ENCODE data around the gene MLPH. TPM values are rescaled to one million over a fixed set of nuclear protein-coding genes. Genes with fewer than 3 reads are reported as not detected.
A peak's percentile ranks its signal among the peaks of the same experiment; 100 is the strongest.

The MLPH gene
- total and polyA plus RNA-seq, 2 of the 13 experiments (the other 11 are each of a cell fraction or from before 2014, with no cell fraction given), result 0.12 TPM; not detected in 1

- TF ChIP-seq, protein P1, sequence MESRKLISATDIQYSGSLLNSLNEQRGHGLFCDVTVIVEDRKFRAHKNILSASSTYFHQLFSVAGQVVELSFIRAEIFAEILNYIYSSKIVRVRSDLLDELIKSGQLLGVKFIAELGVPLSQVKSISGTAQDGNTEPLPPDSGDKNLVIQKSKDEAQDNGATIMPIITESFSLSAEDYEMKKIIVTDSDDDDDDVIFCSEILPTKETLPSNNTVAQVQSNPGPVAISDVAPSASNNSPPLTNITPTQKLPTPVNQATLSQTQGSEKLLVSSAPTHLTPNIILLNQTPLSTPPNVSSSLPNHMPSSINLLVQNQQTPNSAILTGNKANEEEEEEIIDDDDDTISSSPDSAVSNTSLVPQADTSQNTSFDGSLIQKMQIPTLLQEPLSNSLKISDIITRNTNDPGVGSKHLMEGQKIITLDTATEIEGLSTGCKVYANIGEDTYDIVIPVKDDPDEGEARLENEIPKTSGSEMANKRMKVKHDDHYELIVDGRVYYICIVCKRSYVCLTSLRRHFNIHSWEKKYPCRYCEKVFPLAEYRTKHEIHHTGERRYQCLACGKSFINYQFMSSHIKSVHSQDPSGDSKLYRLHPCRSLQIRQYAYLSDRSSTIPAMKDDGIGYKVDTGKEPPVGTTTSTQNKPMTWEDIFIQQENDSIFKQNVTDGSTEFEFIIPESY (CRISPR knock-in tag; IDR thresholded peaks at IDR 0.05), result no peak
- TF ChIP-seq ASH2L (IDR thresholded peaks at IDR 0.05; ENCODE audit: insufficient read length, low read depth, low read length), result peak; percentile 85
- no peak; the same call in 1 of the 2 replicates for TF ChIP-seq ZNF446 (CRISPR knock-in tag; IDR thresholded peaks at IDR 0.05)
- TF ChIP-seq CBX2 (IDR thresholded peaks at IDR 0.05; ENCODE audit: low read depth, low read length), result no peak
- peak; percentile 75; the same call in 1 of the 2 replicates for TF ChIP-seq CBX2 (CRISPR knock-in tag; IDR thresholded peaks at IDR 0.05; ENCODE audit: low read depth)
- TF ChIP-seq ZNF383 (CRISPR knock-in tag; IDR thresholded peaks at IDR 0.05; ENCODE audit: borderline replicate concordance), result no peak
- peak; percentile 61 for TF ChIP-seq DMAP1 (CRISPR knock-in tag; IDR thresholded peaks at IDR 0.05)
- peak; percentile 50 to 58; a peak in 2 of 4 replicates for TF ChIP-seq NR2F1 (CRISPR knock-in tag; IDR thresholded peaks at IDR 0.05)
- TF ChIP-seq SMAD3 (CRISPR knock-in tag; IDR thresholded peaks at IDR 0.05), result peak; percentile 55; the same call in 1 of the 2 replicates
- TF ChIP-seq TRAFD1 (CRISPR knock-in tag; IDR thresholded peaks at IDR 0.05; ENCODE audit: borderline replicate concordance), result no peak
- no peak for TF ChIP-seq NCOA5 (CRISPR knock-in tag; IDR thresholded peaks at IDR 0.05)
- peak; percentile 53; the same call in 1 of the 2 replicates for TF ChIP-seq DNMT1 (CRISPR knock-in tag; IDR thresholded peaks at IDR 0.05)
- TF ChIP-seq, protein P2, sequence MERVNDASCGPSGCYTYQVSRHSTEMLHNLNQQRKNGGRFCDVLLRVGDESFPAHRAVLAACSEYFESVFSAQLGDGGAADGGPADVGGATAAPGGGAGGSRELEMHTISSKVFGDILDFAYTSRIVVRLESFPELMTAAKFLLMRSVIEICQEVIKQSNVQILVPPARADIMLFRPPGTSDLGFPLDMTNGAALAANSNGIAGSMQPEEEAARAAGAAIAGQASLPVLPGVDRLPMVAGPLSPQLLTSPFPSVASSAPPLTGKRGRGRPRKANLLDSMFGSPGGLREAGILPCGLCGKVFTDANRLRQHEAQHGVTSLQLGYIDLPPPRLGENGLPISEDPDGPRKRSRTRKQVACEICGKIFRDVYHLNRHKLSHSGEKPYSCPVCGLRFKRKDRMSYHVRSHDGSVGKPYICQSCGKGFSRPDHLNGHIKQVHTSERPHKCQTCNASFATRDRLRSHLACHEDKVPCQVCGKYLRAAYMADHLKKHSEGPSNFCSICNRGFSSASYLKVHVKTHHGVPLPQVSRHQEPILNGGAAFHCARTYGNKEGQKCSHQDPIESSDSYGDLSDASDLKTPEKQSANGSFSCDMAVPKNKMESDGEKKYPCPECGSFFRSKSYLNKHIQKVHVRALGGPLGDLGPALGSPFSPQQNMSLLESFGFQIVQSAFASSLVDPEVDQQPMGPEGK (CRISPR knock-in tag; IDR thresholded peaks at IDR 0.05), result peak; percentile 76
- no peak for TF ChIP-seq ZSCAN12 (CRISPR knock-in tag; IDR thresholded peaks at IDR 0.05)
- peak; percentile 85; the same call in 1 of the 2 replicates for TF ChIP-seq ZNF678 (CRISPR knock-in tag; IDR thresholded peaks at IDR 0.05)
- TF ChIP-seq, protein P3, sequence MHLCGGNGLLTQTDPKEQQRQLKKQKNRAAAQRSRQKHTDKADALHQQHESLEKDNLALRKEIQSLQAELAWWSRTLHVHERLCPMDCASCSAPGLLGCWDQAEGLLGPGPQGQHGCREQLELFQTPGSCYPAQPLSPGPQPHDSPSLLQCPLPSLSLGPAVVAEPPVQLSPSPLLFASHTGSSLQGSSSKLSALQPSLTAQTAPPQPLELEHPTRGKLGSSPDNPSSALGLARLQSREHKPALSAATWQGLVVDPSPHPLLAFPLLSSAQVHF (CRISPR knock-in tag; IDR thresholded peaks at IDR 0.05), result 0 out of 2 replicates have a peak, but pooled peaks have one; percentile 32
- peak; percentile 50; the same call in 1 of the 2 replicates for TF ChIP-seq BCL6 (CRISPR knock-in tag; IDR thresholded peaks at IDR 0.05)
- TF ChIP-seq KDM5B (CRISPR knock-in tag; IDR thresholded peaks at IDR 0.05; ENCODE audit: borderline replicate concordance), result peak; percentile 73; the same call in 1 of the 2 replicates
- peak; percentile 69 for TF ChIP-seq BRD4 (CRISPR knock-in tag; IDR thresholded peaks at IDR 0.05)
Measured at GRCh38 chr2:237474931-237475703, 11.9 kb upstream of the MLPH start (continued).
